Naive thymus-derived CD8-positive, alpha-beta T cell (primary cell): ENCODE data around the gene ELOVL1. TPM values are rescaled to one million over a fixed set of nuclear protein-coding genes. Genes with fewer than 3 reads are reported as not detected.

Experiments used
- ATAC-seq, 2 donors: fragments of 150-1000 bp; cut with Tn5 transposase in 1 of 2; sonication (Bioruptor Pico), chemical (Tn5 transposase) in 1 of 2; 1 replicate in 1 of 2; 2 replicates in 1 of 2; pipeline ENCODE4 v1.10.0; 2021; ENCODE audit warnings: mild to moderate bottlenecking in 2 of 2, moderate library complexity in 2 of 2
- POLR2A ChIA-PET: fragments of 350-600 bp; sonication (Branson Sonifier 250); formaldehyde crosslinking; loops from one replicate; lab custom pipeline; 2021; ENCODE audit warnings: antibody characterized with exemption; lab: Charles Lee
- DNase-seq, 10 donors: peaks; one replicate each; pipeline versions ENCODE4 v3.0.0 to v3.0.0-alpha.2; 2020 to 2022
- H3K27ac Mint-ChIP-seq, 10 donors: one replicate each; pipeline ENCODE4 v1.8.0; 2020 to 2022; ENCODE audit warnings: mild to moderate bottlenecking in 10 of 10, mixed read lengths in 10 of 10, moderate library complexity in 4 of 10, inconsistent platforms in 1 of 10
- H3K27me3 Mint-ChIP-seq, 5 donors: one replicate each; pipeline ENCODE4 v1.8.0; 2021 to 2022; ENCODE audit warnings: mixed read lengths in 5 of 5
- H3K36me3 Mint-ChIP-seq, 3 donors: one replicate each; pipeline ENCODE4 v1.8.0; 2020 to 2022; ENCODE audit warnings: mixed read lengths in 3 of 3, mild to moderate bottlenecking in 2 of 3, inconsistent platforms in 1 of 3
- H3K4me1 Mint-ChIP-seq, 4 donors: one replicate each; pipeline ENCODE4 v1.8.0; 2021 to 2022; ENCODE audit warnings: mixed read lengths in 4 of 4
- H3K4me3 Mint-ChIP-seq, 10 donors: one replicate each; pipeline ENCODE4 v1.8.0; 2020 to 2022; ENCODE audit warnings: mild to moderate bottlenecking in 10 of 10, mixed read lengths in 10 of 10, moderate library complexity in 6 of 10, inconsistent platforms in 1 of 10
- H3K9me3 Mint-ChIP-seq, 9 donors: one replicate each; pipeline ENCODE4 v1.8.0; 2020 to 2022; ENCODE audit warnings: mixed read lengths in 9 of 9, mild to moderate bottlenecking in 3 of 9, inconsistent platforms in 1 of 9, moderate library complexity in 1 of 9
- microRNA-seq: library from miRNA; unstranded; fragments of <30 nt; microRNA quantifications from one replicate; pipeline ENCODE4 v1.2.0, GENCODE V29; 2022; ENCODE audit warnings: borderline microRNAs expressed
- polyA plus RNA-seq, 3 donors: library from polyadenylated mRNA; unstranded; fragments of 300-500 nt; fragmentation: Illumina TruSeq; gene quantifications; one replicate each; pipeline ENCODE4 v1.2.3, GENCODE V29; 2021
- total RNA-seq, 8 experiments: library from RNA in 2 of 8; stranded (reverse) in 2 of 8; gene quantifications; one replicate each; pipeline ENCODE4 v1.2.3 and lab custom pipeline; 2021 to 2026

Gene ELOVL1
- total and polyA plus RNA-seq, 5 experiments from 2014 or later: 30.3 to 49.4 (median 39.8) TPM

DNA sequence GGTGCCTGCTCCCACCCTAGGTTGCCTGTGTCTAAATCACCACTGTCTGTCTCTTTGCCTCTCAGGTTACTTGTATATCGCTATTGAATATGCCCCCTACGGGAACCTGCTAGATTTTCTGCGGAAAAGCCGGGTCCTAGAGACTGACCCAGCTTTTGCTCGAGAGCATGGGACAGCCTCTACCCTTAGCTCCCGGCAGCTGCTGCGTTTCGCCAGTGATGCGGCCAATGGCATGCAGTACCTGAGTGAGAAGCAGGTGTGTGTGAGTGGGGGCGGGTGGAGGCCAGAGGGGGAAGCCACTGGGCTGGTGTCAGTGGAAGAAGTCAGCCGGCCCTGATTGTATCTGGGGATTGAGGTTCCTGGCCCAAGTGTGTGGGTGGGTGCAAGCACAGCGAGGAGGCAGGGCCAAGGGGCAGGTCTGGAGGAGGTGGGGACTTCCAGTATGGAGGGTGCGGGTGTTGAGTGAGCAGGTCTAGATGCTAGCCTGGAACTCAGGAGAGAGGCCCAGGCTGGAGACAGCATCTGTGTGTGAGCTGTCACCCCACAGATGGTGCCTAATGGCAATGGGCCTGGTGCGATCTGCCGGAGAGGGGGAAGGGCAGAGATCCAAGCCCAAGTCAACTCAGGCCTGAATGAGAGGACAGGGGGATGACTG is 49.9 kb downstream of the ELOVL1 start:
- ATAC-seq: no peak
- POLR2A ChIA-PET: no interaction called here
- no peaks in the 10 kb centered on the region for H3K36me3 Mint-ChIP-seq
- H3K27ac Mint-ChIP-seq: peak overlapping the region in 3 of 10 donors; percentile 18 to 70 (median 68)
- H3K4me1 Mint-ChIP-seq: no peaks in the 10 kb centered on the region
- no peaks in the 10 kb centered on the region for H3K27me3 Mint-ChIP-seq
- H3K4me3 Mint-ChIP-seq: no peak overlapping the region
- DNase-seq: peak in 1 of 10 donors; percentile 54
- H3K9me3 Mint-ChIP-seq: no peaks in the 10 kb centered on the region

DNA sequence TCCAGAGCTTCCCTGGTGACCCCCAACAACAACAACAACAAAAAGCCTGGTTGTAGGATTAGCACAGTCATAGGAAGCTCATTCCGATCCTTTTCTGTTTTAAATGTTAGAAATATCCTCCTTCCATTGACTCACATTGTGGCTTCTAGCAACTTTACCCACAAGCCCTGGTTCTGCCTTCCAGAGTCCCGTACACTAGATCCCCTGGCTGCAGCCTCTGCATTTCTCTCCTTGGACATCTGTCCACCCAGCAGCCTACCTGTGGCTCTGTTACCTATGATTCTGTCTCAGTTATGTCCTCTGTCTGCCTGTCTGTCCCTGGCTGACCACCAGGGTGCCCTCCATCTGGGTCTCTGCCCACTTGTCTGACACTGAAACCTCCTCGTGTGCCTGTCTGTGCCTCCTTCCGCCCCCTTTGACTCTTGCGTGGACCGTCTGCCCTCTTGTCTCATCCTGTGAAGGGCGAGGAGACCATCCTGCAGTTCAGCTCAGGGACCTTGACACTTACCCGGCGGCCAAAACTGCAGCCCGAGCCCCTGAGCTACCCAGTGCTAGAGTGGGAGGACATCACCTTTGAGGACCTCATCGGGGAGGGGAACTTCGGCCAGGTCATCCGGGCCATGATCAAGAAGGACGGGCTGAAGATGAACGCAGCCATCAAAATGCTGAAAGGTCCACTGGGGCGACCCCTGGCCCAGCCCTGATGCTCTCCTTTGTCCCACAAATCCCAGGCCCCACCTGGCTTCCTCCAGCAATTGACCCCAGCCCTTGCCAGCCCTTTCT is 50.9 kb downstream of the ELOVL1 start:
- Mint-ChIP-seq H3K36me3 (no peaks in the 10 kb centered on the region), H3K27me3 (no peaks in the 10 kb centered on the region), H3K4me3 (no peak overlapping the region), H3K4me1 (no peaks in the 10 kb centered on the region), H3K9me3 (no peaks in the 10 kb centered on the region), H3K27ac (peak overlapping the region in 2 of 10 donors; percentile 57 to 68)
- ATAC-seq (no peak), DNase-seq (no peak)
- POLR2A ChIA-PET: no interaction called here

DNA sequence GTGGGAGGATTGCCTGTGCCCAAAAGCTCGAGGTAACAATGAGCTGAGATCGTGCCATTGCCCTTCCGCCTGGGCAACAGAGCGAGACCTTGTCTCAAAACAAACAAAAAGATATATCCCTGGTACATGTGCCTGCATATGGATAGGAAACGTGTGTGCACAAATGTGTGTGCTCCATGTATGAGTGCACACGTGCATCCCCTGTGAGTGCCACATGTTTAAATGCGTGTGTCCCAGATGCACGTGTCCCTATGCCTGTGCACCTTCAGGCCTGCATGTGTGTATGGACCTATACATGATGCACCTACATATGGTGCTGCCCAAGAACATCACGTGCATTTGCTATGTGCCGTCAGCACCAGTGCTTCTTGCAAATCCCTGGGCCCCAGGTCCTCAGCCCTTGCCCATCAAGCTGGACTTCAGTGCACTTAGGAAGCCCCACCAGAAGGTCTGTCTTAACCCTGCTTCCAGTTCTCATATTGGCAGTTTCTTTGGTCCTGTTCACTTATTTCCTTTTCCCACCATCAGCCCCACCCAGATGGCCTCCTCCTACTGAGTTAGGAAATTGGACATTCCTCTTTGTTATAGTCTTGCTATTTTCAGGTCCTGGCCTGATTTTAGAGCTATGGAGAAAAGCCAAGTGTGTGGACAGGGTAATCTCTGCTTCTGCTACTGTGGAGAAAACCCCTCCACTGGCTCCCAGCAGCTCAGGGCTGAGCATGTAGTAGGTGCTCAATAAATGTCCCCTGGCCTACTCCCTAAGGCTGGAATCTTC is 51.7 kb downstream of the ELOVL1 start:
- no peaks in the 10 kb centered on the region for H3K9me3 Mint-ChIP-seq
- H3K27me3 Mint-ChIP-seq: no peaks in the 10 kb centered on the region
- no peak overlapping the region for H3K4me3 Mint-ChIP-seq
- no peak for ATAC-seq
- no peak for DNase-seq
- no peak overlapping the region for H3K27ac Mint-ChIP-seq
- no peaks in the 10 kb centered on the region for H3K36me3 Mint-ChIP-seq
- H3K4me1 Mint-ChIP-seq: no peaks in the 10 kb centered on the region
- POLR2A ChIA-PET: no interaction called here

DNA sequence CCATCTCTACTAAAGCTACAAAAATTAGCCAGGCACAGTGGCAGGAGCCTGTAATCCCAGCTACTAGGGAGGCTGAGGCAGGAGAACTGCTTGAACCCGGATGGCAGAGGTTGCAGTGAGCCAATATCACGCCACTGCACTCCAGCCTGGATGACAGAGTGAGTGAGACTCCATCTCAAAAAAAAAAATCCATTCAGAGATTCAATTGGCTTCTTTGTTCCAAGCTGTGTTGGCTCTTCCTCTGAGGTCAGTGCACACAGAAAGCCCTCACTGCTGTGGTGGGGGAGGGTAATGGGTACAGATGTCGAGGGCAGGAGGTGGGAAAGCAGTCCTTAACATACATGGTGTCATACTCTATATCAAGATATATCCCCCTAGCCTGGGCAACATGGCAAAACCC is 52.3 kb downstream of the ELOVL1 start:
- ATAC-seq (no peak), DNase-seq (no peak)
- Mint-ChIP-seq H3K36me3 (no peaks in the 10 kb centered on the region), H3K4me1 (no peaks in the 10 kb centered on the region), H3K9me3 (no peaks in the 10 kb centered on the region), H3K4me3 (no peak overlapping the region), H3K27me3 (peaks cover 0 to 2% (median 0%) of the 10 kb centered on the region in 5 donors), H3K27ac (peak overlapping the region in 1 of 10 donors; percentile 30)
- POLR2A ChIA-PET: no interaction called here

DNA sequence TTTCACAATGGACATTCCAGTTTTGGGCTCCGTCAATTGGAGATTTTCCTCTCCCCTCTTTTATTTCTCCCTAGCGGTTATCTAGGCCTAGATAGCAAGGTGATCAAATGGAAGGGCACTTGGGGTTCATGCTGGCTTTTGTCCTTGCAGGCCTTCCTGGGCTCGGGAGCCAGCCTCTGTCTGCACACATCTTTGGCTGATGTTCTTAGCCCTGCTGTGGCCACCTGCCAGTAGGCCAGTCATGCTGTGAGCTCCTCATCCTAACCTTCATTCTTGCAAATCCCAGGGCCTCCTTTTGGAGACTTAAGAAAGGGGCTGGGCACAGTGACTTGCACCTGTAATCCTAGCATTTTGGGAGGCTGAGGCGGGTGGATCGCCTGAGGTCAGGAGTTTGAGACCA is 53.6 kb downstream of the ELOVL1 start:
- H3K4me1 Mint-ChIP-seq: no peaks in the 10 kb centered on the region
- DNase-seq: no peak

DNA sequence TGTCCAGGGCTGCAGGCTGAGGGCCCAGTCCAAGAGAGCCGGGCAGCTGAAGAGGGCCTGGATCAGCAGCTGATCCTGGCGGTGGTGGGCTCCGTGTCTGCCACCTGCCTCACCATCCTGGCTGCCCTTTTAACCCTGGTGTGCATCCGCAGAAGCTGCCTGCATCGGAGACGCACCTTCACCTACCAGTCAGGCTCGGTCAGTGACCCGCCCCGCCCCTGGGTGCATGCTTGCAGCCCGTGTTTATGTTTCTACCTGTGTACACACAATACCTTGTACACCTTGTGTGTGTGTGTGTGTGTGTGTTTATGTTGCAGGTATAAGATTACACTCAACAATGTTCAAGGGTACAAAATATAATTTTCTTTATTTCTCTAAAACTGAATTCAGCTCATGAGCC is 54.0 kb downstream of the ELOVL1 start:
- Mint-ChIP-seq H3K27me3 (peaks cover 0 to 2% (median 0%) of the 10 kb centered on the region in 5 donors), H3K4me1 (no peaks in the 10 kb centered on the region), H3K4me3 (no peak overlapping the region), H3K27ac (no peak overlapping the region), H3K9me3 (no peaks in the 10 kb centered on the region), H3K36me3 (no peaks in the 10 kb centered on the region)
- POLR2A ChIA-PET: no interaction called here
- ATAC-seq (no peak), DNase-seq (no peak)

More for the DNA sequence above, 53.6 kb downstream of the ELOVL1 start:
- ATAC-seq: no peak
- POLR2A ChIA-PET: no interaction called here
- Mint-ChIP-seq H3K27ac (no peak overlapping the region), H3K9me3 (no peaks in the 10 kb centered on the region), H3K4me3 (no peak overlapping the region), H3K36me3 (no peaks in the 10 kb centered on the region), H3K27me3 (peaks cover 0 to 2% (median 0%) of the 10 kb centered on the region in 5 donors)

Small RNA genes lying within 50 kb of the gene (microRNA-seq; reads per million reads assigned to microRNA genes)
- gene MIR6734: not detected

Other genes with a start within 250 kb of the ELOVL1 start
- gene EBNA1BP2, start 195.7 kb downstream of the ELOVL1 start, total RNA-seq: 10 to 100 TPM; 27.3 to 30.4 TPM
- 10 to 100 TPM; 50.9 to 57.4 (median 54.9) TPM for gene EBNA1BP2, start 195.7 kb downstream of the ELOVL1 start, polyA plus RNA-seq
- gene CFAP57, start 195.7 kb downstream of the ELOVL1 start, total RNA-seq: not detected
- under 1 TPM in 1 of 3 donors, not detected in 2; 0.04 TPM for gene CFAP57, start 195.7 kb downstream of the ELOVL1 start, polyA plus RNA-seq
- gene TMEM125, start 98.0 kb downstream of the ELOVL1 start, total RNA-seq: not detected
- under 1 TPM in 2 of 3 donors, not detected in 1; 0.23 to 0.33 TPM for gene TMEM125, start 98.0 kb downstream of the ELOVL1 start, polyA plus RNA-seq
- not detected for gene C1orf210, start 82.4 kb downstream of the ELOVL1 start, total RNA-seq
- under 1 TPM in 1 of 3 donors, not detected in 2; 0.13 TPM for gene C1orf210, start 82.4 kb downstream of the ELOVL1 start, polyA plus RNA-seq
- not detected for gene TIE1, start 67.0 kb downstream of the ELOVL1 start, total RNA-seq
- gene TIE1, start 67.0 kb downstream of the ELOVL1 start, polyA plus RNA-seq: not detected
- not detected for gene MPL, start 30.2 kb downstream of the ELOVL1 start, total RNA-seq
- gene MPL, start 30.2 kb downstream of the ELOVL1 start, polyA plus RNA-seq: not detected
- under 1 TPM; 0.39 to 0.77 TPM for gene CDC20, start 9.0 kb downstream of the ELOVL1 start, total RNA-seq
- under 1 TPM in 1 of 3 donors, not detected in 2; 0.59 TPM for gene CDC20, start 9.0 kb downstream of the ELOVL1 start, polyA plus RNA-seq
- gene MED8, start 21.8 kb upstream of the ELOVL1 start, total RNA-seq: 10 to 100 TPM; 28.5 to 29.8 TPM
- 10 to 100 TPM; 16.8 to 34.7 (median 30.6) TPM for gene MED8, start 21.8 kb upstream of the ELOVL1 start, polyA plus RNA-seq
- gene SZT2, start 21.9 kb upstream of the ELOVL1 start, total RNA-seq: 100 to 1,000 TPM; 133 to 138 TPM
- 1 to 10 TPM; 2.1 to 7.9 (median 4.9) TPM for gene SZT2, start 21.9 kb upstream of the ELOVL1 start, polyA plus RNA-seq
- 10 to 100 TPM; 17.5 to 18.9 TPM for gene HYI, start 85.9 kb upstream of the ELOVL1 start, total RNA-seq
- gene HYI, start 85.9 kb upstream of the ELOVL1 start, polyA plus RNA-seq: 1 to 10 TPM; 2.4 to 4.8 (median 2.7) TPM
- gene PTPRF, start 162.9 kb upstream of the ELOVL1 start, total RNA-seq: under 1 TPM in 1 of 2 experiments, not detected in 1; 0.08 TPM
- gene PTPRF, start 162.9 kb upstream of the ELOVL1 start, polyA plus RNA-seq: not detected